ENCODE results near the gene MGLL. TPM values are rescaled to one million over a fixed set of nuclear protein-coding genes. Genes with fewer than 3 reads are reported as not detected.

Gene MGLL
- total RNA-seq, 1 donor from 2014 or later, result 0.97 TPM

GRCh38 chr3:127701280-127701911 lies 120.9 kb downstream of the MGLL start:
- H3K27me3 Mint-ChIP-seq (ENCODE audit: unreplicated experiment), result peaks cover 7% of the 10 kb centered on the region
- H3K9me3 Mint-ChIP-seq (ENCODE audit: unreplicated experiment), result no peaks in the 10 kb centered on the region
- no peak for TF ChIP-seq CTCF (IDR thresholded peaks at IDR 0.05; ENCODE audit: unreplicated experiment)
- H3K36me3 Mint-ChIP-seq (ENCODE audit: low read depth, unreplicated experiment), result no peaks in the 10 kb centered on the region
- no peak for DNase-seq (ENCODE audit: low spot score)
- peak overlapping the region; percentile 61 for H3K27ac Mint-ChIP-seq (ENCODE audit: unreplicated experiment)
- H3K4me3 Mint-ChIP-seq (ENCODE audit: unreplicated experiment), result no peak overlapping the region
- H3K4me1 Mint-ChIP-seq (ENCODE audit: unreplicated experiment), result peaks cover 21% of the 10 kb centered on the region

GRCh38 chr3:127700406-127700805 lies 121.9 kb downstream of the MGLL start:
- DNase-seq (ENCODE audit: low spot score), result no peak
- Mint-ChIP-seq H3K27ac (ENCODE audit: unreplicated experiment) (no peak overlapping the region), H3K4me3 (ENCODE audit: unreplicated experiment) (no peak overlapping the region), H3K9me3 (ENCODE audit: unreplicated experiment) (no peaks in the 10 kb centered on the region), H3K4me1 (ENCODE audit: unreplicated experiment) (peaks cover 21% of the 10 kb centered on the region), H3K36me3 (ENCODE audit: low read depth, unreplicated experiment) (no peaks in the 10 kb centered on the region), H3K27me3 (ENCODE audit: unreplicated experiment) (peaks cover 7% of the 10 kb centered on the region)
- TF ChIP-seq CTCF (IDR thresholded peaks at IDR 0.05; ENCODE audit: unreplicated experiment), result peak; percentile 38

GRCh38 chr3:127699416-127700300 lies 122.7 kb downstream of the MGLL start:
- Mint-ChIP-seq H3K9me3 (ENCODE audit: unreplicated experiment) (no peaks in the 10 kb centered on the region), H3K4me3 (ENCODE audit: unreplicated experiment) (no peak overlapping the region), H3K27ac (ENCODE audit: unreplicated experiment) (peak overlapping the region; percentile 67), H3K27me3 (ENCODE audit: unreplicated experiment) (peaks cover 7% of the 10 kb centered on the region), H3K4me1 (ENCODE audit: unreplicated experiment) (peaks cover 21% of the 10 kb centered on the region), H3K36me3 (ENCODE audit: low read depth, unreplicated experiment) (no peaks in the 10 kb centered on the region)
- TF ChIP-seq CTCF (IDR thresholded peaks at IDR 0.05; ENCODE audit: unreplicated experiment), result no peak
- DNase-seq (ENCODE audit: low spot score), result no peak

- H3K36me3 Mint-ChIP-seq (ENCODE audit: low read depth, unreplicated experiment), result no peaks in the 10 kb centered on the region
- H3K9me3 Mint-ChIP-seq (ENCODE audit: unreplicated experiment), result no peaks in the 10 kb centered on the region
- peaks cover 21% of the 10 kb centered on the region for H3K4me1 Mint-ChIP-seq (ENCODE audit: unreplicated experiment)
- H3K27ac Mint-ChIP-seq (ENCODE audit: unreplicated experiment), result no peak overlapping the region
- DNase-seq (ENCODE audit: low spot score), result no peak
- no peak for TF ChIP-seq CTCF (IDR thresholded peaks at IDR 0.05; ENCODE audit: unreplicated experiment)
- H3K27me3 Mint-ChIP-seq (ENCODE audit: unreplicated experiment), result peaks cover 7% of the 10 kb centered on the region
- H3K4me3 Mint-ChIP-seq (ENCODE audit: unreplicated experiment), result no peak overlapping the region
These were observed 123.5 kb downstream of the MGLL start for GRCh38 chr3:127698691-127699415.
